Heart right ventricle (tissue), 16 donors: ENCODE results near the gene AZU1. TPM values are rescaled to one million over a fixed set of nuclear protein-coding genes. Genes with fewer than 3 reads are reported as not detected.

Source experiments
- ATAC-seq, 8 donors: fragments of 200-7000 bp; cut with Tn5 transposase; one replicate each; pipeline ENCODE4 v1.9.1; 2020; ENCODE audit warnings: mild to moderate bottlenecking in 8 of 8, moderate library complexity in 8 of 8, moderate number of reproducible peaks in 1 of 8
- DNase-seq, 2 donors: peaks; one replicate each; pipeline ENCODE4 v3.0.0-alpha.2; 2020
- H3K27ac ChIP-seq, 10 donors: fragments of 200-600 bp; sonication (generic) in 2 of 10; one replicate each; pipeline versions ENCODE4 v1.5.0 to v1.8.0; 2020 to 2022; ENCODE audit warnings: mild to moderate bottlenecking in 3 of 10
- H3K27me3 ChIP-seq, 7 donors: fragments of 200-600 bp; one replicate each; pipeline ENCODE4 v1.8.0; 2021 to 2022; ENCODE audit warnings: mild to moderate bottlenecking in 2 of 7
- H3K36me3 ChIP-seq, 9 donors: fragments of 200-600 bp; sonication (generic) in 1 of 9; one replicate each; pipeline versions ENCODE4 v1.5.0 to v1.8.0; 2020 to 2022; ENCODE audit warnings: mild to moderate bottlenecking in 2 of 9
- H3K4me1 ChIP-seq, 9 donors: fragments of 200-600 bp; sonication (generic) in 1 of 9; one replicate each; pipeline versions ENCODE4 v1.5.0 to v1.8.0; 2020 to 2022; ENCODE audit warnings: mild to moderate bottlenecking in 4 of 9
- H3K4me3 ChIP-seq, 10 donors: fragments of 200-600 bp; sonication (generic) in 2 of 10; one replicate each; pipeline versions ENCODE4 v1.5.0 to v1.8.0; 2020 to 2022; ENCODE audit warnings: mild to moderate bottlenecking in 7 of 10, moderate library complexity in 2 of 10
- H3K9me3 ChIP-seq, 11 donors: fragments of 200-600 bp in 10 of 11; sonication (generic) in 2 of 11; one replicate each; pipeline versions ENCODE4 v1.5.0 to v1.8.0; 2013 to 2022; ENCODE audit warnings: mild to moderate bottlenecking in 2 of 11, control low read depth in 1 of 11, moderate library complexity in 1 of 11
- WGBS, 2 donors: extraction: QIAGEN DNeasy Blood & Tissue Kit; methylation state at CpG; one replicate each; pipeline ENCODE4 v1.1.7; 2013; ENCODE audit warnings: inconsistent platforms in 1 of 2; 5-methylcytosine and 5-hydroxymethylcytosine counted together
- intact Hi-C, 10 donors: fragments of 100-400 bp; cut with DNase I; formaldehyde crosslinking; loops; one replicate each; pipeline versions ENCODE4 v1.11.1 to v1.14.2; 2022
- polyA plus RNA-seq, 2 donors: library from polyadenylated mRNA; stranded (reverse); fragments of 200-250 nt; gene quantifications; one replicate each; pipeline ENCODE4 v1.2.3, GENCODE V29; 2013
- total RNA-seq, 10 donors: library from RNA; stranded (reverse); fragmentation: NEBNext Ultra II Directional in 3 of 10; extraction: Animal tissue kit (Norgen Biotek cat#: 25700) in 3 of 10; gene quantifications; one replicate each; pipeline versions ENCODE4 v1.2.1 to v1.2.4, GENCODE V29; 2021 to 2023
- TF ChIP-seq, protein P1 (sequence below), 9 donors: fragments of 200-600 bp; sonication (generic) in 2 of 9; IDR thresholded peaks; one replicate each; pipeline versions ENCODE4 v1.5.0 to v1.8.0; 2021 to 2022; ENCODE audit warnings: antibody characterized with exemption in 9 of 9, mild to moderate bottlenecking in 5 of 9, moderate library complexity in 1 of 9
- donor health status: Arrhythmogenic right ventricular cardiomyopathy.
- donor health status: ischemic (EF 13 %, LVEDD 7.1; RV severe dilation, severe dysfunction).
- donor health status: healthy with polysubstance abuse.
- donor health status: DM: no; HTN: yes; CAD: no.
- donor health status: DM: no; HTN: no; CAD: no.
- donor health status: ischemic (EF 25% LVEDD 6.9; RV normal size, moderate dysfunction).
- donor health status: ischemic (EF 25% LVEDD 5.7; RV mildly dilated, moderate dysfunction).
- donor health status: healthy.
- donor health status: DM: yes; HTN: yes; CAD: no.
- donor health status: Ischemic cardiomyopathy.
- donor health status: ischemic (EF 35%, LVEDD 5.7; RV mildly dilated, moderate dysfunction).
- donor health status: nonischemic (EF 11% LVEDD 7.7; RV severe dilation, severe dysfunction).
- donor health status: DM: yes; HTN: yes; CAD: no.
- donor health status: PGD.
- donor health status: ischemic (EF 29% LVEDD 5.4; RV normal size, mild dysfunction).
- donor health status: nonischemic (EF 23%, LVEDD 6.1; RV moderate dilation, normal function).

Gene AZU1
- total and polyA plus RNA-seq, 12 donors, result 0.06 to 1.7 TPM; not detected in 10

DNA sequence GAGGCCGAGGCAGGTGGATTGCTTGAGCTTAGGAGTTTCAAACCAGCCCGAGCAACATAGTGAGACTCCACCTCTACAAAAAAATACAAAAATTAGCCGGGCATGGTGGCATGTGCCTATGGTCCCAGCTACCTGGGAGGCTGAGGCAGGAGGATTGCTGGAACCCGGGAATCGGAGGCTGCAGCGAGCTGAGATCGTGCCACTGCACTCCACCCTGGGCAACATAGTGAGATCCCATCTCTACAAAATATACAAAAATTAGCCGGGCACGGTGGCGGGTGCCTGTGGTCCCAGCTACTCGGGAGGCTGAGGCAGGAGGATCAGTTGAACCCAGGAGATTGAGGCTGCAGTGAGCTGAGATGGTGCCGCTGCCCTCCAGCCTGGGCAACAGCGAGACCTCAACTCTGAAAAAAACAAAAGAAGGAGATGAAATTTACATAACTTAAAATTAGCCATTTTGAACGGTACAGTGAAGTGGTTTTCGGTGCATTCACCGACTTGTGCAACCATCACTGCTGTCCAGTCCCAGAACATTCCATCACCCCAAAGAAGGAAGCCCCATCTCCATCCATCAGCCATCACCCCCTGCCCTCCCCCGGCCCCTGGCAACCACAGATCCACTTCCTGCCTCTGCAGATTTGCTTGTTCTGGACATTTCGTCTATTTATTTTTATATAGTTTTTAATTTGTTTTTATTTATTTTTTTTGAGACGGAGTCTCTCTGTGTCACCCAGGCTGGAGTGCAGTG is 1.6 kb upstream of the AZU1 start:
- ATAC-seq (no peak), DNase-seq (no peak)
- no peaks in the 10 kb centered on the region for H3K9me3 ChIP-seq
- H3K4me1 ChIP-seq, result peaks cover 0 to 30% (median 12%) of the 10 kb centered on the region in 9 donors
- H3K4me3 ChIP-seq, result no peak overlapping the region
- H3K36me3 ChIP-seq, result no peaks in the 10 kb centered on the region
- H3K27ac ChIP-seq, result no peak overlapping the region
- H3K27me3 ChIP-seq, result peaks cover 18 to 50% (median 41%) of the 10 kb centered on the region in 7 donors
- intact Hi-C loops, result no loop called here
- TF ChIP-seq, protein P1, sequence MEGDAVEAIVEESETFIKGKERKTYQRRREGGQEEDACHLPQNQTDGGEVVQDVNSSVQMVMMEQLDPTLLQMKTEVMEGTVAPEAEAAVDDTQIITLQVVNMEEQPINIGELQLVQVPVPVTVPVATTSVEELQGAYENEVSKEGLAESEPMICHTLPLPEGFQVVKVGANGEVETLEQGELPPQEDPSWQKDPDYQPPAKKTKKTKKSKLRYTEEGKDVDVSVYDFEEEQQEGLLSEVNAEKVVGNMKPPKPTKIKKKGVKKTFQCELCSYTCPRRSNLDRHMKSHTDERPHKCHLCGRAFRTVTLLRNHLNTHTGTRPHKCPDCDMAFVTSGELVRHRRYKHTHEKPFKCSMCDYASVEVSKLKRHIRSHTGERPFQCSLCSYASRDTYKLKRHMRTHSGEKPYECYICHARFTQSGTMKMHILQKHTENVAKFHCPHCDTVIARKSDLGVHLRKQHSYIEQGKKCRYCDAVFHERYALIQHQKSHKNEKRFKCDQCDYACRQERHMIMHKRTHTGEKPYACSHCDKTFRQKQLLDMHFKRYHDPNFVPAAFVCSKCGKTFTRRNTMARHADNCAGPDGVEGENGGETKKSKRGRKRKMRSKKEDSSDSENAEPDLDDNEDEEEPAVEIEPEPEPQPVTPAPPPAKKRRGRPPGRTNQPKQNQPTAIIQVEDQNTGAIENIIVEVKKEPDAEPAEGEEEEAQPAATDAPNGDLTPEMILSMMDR (IDR thresholded peaks at IDR 0.05), result no peak
- WGBS, 2 donors, result 81 to 84% methylated on average over 19 of the region's 19 CpGs

DNA sequence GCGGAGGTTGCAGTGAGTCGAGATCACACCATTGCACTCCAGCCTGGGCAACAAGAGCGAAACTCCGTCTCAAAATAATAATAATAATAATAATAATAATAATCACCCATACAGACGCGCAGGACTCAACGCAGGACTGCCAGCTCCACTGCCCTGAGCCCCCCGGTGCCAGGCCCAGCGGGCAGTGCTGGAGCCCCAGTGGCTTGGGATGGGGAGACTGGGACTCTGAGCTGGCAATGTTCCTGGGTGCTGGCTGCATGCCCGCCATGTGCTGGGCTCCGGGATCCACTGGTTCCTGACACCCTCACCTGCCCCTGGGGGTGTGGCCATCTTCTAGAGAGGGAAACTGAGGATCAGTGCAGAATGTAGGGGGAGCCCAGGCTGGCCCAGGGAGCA is 325 bp upstream of the AZU1 start:
- intact Hi-C loops, result no loop called here
- Histone ChIP-seq H3K27ac (no peak overlapping the region), H3K27me3 (peaks cover 8 to 50% (median 38%) of the 10 kb centered on the region in 7 donors), H3K36me3 (no peaks in the 10 kb centered on the region), H3K4me1 (peaks cover 0 to 26% (median 1%) of the 10 kb centered on the region in 9 donors), H3K4me3 (no peak overlapping the region), H3K9me3 (no peaks in the 10 kb centered on the region)
- TF ChIP-seq, protein P1 (IDR thresholded peaks at IDR 0.05), result no peak
- DNase-seq (no peak), ATAC-seq (no peak)
- 87 to 89% methylated on average over 11 of the region's 11 CpGs for WGBS, 2 donors

GRCh38 chr19:829129-829758 is 1.6 kb downstream of the AZU1 start:
- no peaks in the 10 kb centered on the region for H3K36me3 ChIP-seq
- no peak overlapping the region for H3K27ac ChIP-seq
- H3K9me3 ChIP-seq, result no peaks in the 10 kb centered on the region
- peaks cover 0 to 15% (median 0%) of the 10 kb centered on the region in 9 donors for H3K4me1 ChIP-seq
- intact Hi-C loops, result no loop called here
- H3K4me3 ChIP-seq, result no peak overlapping the region
- TF ChIP-seq, protein P1 (IDR thresholded peaks at IDR 0.05), result no peak
- no peak for DNase-seq
- ATAC-seq, result no peak
- H3K27me3 ChIP-seq, result peaks cover 0 to 34% (median 26%) of the 10 kb centered on the region in 7 donors
- WGBS, 2 donors, result 73 to 78% methylated on average over 18 of the region's 18 CpGs

DNA sequence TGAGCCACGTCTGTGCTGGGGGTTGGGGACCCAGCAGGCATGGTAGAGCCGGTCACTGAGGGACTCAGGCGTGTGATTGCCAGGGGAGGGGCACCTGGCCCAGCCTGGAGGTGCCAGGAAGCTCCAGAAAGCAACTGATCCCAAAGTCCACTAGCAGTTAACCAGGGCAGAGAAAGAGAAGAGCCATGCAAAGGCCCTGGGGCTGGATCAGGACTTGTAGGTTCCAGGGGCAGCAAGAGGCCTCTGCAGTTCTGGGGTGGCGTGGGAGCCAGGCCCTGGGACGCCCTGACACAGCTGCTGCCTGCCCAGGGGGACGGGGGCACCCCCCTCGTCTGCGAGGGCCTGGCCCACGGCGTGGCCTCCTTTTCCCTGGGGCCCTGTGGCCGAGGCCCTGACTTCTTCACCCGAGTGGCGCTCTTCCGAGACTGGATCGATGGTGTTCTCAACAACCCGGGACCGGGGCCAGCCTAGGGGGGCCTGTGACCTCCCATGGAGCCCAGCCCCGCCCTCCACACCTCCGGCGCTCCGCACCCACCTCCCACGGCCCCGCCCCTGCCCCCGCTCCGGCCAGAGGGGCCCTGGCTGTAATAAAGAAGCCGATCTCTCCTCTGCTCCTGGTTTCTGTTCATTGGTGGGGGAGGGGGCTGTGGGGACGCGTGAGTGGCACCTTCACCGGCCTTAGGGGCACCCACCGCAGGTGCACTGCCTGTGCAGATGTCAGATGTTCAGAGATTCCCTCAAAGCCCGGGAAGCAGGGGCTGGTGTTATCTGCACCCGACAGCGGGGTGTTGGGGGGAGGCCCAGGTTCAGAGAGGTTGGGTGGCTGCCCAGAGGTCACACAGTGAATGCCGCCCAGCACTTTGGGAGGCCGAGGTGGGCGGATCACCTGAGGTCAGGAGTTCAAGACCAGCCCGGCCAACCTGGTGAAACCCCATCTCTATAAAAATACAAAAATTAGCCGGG is 4.1 kb downstream of the AZU1 start:
- intact Hi-C loops, result loop anchor here in 1 of 10 donors (10.0 kb wide), 1 partner anchor 77 kb away; the partner anchor contains the start of gene MISP
- TF ChIP-seq, protein P1 (IDR thresholded peaks at IDR 0.05), result no peak

More for the DNA sequence above, 4.1 kb downstream of the AZU1 start:
- no peaks in the 10 kb centered on the region for H3K9me3 ChIP-seq
- WGBS, 2 donors, result 64 to 66% methylated on average over 32 to 38 of the region's 38 CpGs
- peaks cover 0 to 43% (median 32%) of the 10 kb centered on the region in 7 donors for H3K27me3 ChIP-seq
- peaks cover 0 to 7% (median 0%) of the 10 kb centered on the region in 9 donors for H3K4me1 ChIP-seq
- H3K36me3 ChIP-seq, result no peaks in the 10 kb centered on the region
- no peak overlapping the region for H3K4me3 ChIP-seq
- DNase-seq (no peak), ATAC-seq (no peak)
- H3K27ac ChIP-seq, result no peak overlapping the region
